Upper lobe of left lung (tissue), 6 donors: Measurements from ENCODE around the gene SDK1. TPM values are rescaled to one million over a fixed set of nuclear protein-coding genes. Genes with fewer than 3 reads are reported as not detected.

Experiments used
- ATAC-seq, 2 donors: fragments of 200-7000 bp; cut with Tn5 transposase; one replicate each; pipeline ENCODE4 v1.9.1; 2022; ENCODE audit warnings: mild to moderate bottlenecking in 2 of 2, moderate library complexity in 2 of 2; ENCODE audit not compliant: low FRiP score in 2 of 2
- DNase-seq, 2 donors: peaks; one replicate each; pipeline ENCODE4 v3.0.0-alpha.2; 2019 to 2020
- H3K27ac ChIP-seq, 4 donors: fragments of 200-600 bp; sonication (generic); one replicate each; pipeline ENCODE4 v1.5.1; 2016 to 2019
- H3K27me3 ChIP-seq, 4 donors: fragments of 200-600 bp; sonication (generic); one replicate each; pipeline ENCODE4 v1.5.1; 2017 to 2019
- H3K36me3 ChIP-seq, 4 donors: fragments of 200-600 bp; sonication (generic); one replicate each; pipeline ENCODE4 v1.5.1; 2016 to 2019
- H3K4me1 ChIP-seq, 4 donors: fragments of 200-600 bp; sonication (generic); one replicate each; pipeline ENCODE4 v1.5.1; 2018 to 2019
- H3K4me3 ChIP-seq, 4 donors: fragments of 200-600 bp; sonication (generic); one replicate each; pipeline ENCODE4 v1.5.1; 2017 to 2019; ENCODE audit warnings: mild to moderate bottlenecking in 2 of 4, moderate library complexity in 1 of 4
- H3K9me3 ChIP-seq, 4 donors: fragments of 200-600 bp; sonication (generic); one replicate each; pipeline ENCODE4 v1.5.1; 2018 to 2019
- CTCF ChIP-seq, 6 experiments: fragments of 450-650 bp in 4 of 6; fragments of 200-600 bp in 2 of 6; sonication (generic) in 2 of 6; IDR thresholded peaks; one replicate each; pipeline ENCODE4 v1.5.1; 2016 to 2019; ENCODE audit warnings: antibody characterized with exemption in 6 of 6
- EP300 ChIP-seq, 4 donors: sonication (generic); formaldehyde crosslinking; IDR thresholded peaks; one replicate each; pipeline ENCODE4 v1.5.1; 2017; ENCODE audit warnings: antibody characterized with exemption in 4 of 4, control low read depth in 2 of 4
- POLR2A ChIP-seq, 4 donors: fragments of 450-650 bp; IDR thresholded peaks; one replicate each; pipeline ENCODE4 v1.5.1; 2016 to 2017; ENCODE audit warnings: antibody characterized with exemption in 4 of 4, mild to moderate bottlenecking in 2 of 4
- POLR2AphosphoS5 ChIP-seq, 2 donors: sonication (generic); formaldehyde crosslinking; IDR thresholded peaks; one replicate each; pipeline ENCODE4 v1.5.1; 2017; ENCODE audit warnings: antibody characterized with exemption in 2 of 2
- WGBS, 2 donors: methylation state at CpG; one replicate each; pipeline ENCODE4 v1.1.5; 2017 to 2018; 5-methylcytosine and 5-hydroxymethylcytosine counted together
- total RNA-seq, 6 donors: library from RNA; depleted of rRNA in 4 of 6; stranded (reverse); fragments of >200 nt in 4 of 6; gene quantifications; one replicate each; pipeline versions ENCODE4 v1.1.0 to v1.2.1, GENCODE V29; 2016 to 2021
- donor health status: DM: no; HTN: no; CAD: no; lungs with moderate emphysema.
- donor health status: DM: no; HTN: yes; CAD: no; lungs with severe emphysema.

The SDK1 gene
- total RNA-seq, 6 donors from 2014 or later = 9.3 to 90.1 (median 11.8) TPM

DNA sequence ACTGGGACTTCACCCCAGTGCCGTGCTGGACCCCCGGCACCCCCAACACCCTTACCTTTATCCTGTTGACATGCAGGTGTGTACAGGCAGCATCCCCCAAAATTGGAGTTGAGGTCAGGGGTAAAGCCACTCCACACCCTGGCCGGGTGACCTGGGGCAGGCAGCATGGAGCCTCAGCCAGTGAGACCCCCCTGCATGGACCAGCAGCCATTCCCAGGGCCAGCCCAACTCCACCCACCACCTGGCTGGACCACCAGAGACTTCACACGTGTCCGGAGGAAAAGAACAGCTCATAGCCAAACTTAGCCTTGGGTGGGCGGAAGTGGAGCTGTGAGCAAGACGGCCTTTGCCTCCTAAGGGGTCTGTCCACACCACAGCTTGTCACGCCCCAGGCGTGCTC, 968.0 kb downstream of the SDK1 start:
- DNase-seq (peak in 1 of 2 donors; percentile 38), ATAC-seq (no peak)
- TF ChIP-seq EP300 (IDR thresholded peaks at IDR 0.05) = no peak
- TF ChIP-seq POLR2A (IDR thresholded peaks at IDR 0.05) = no peak
- TF ChIP-seq CTCF (IDR thresholded peaks at IDR 0.05) = no peak
- no peak for TF ChIP-seq POLR2AphosphoS5 (IDR thresholded peaks at IDR 0.05)
- no peak overlapping the region for H3K27ac ChIP-seq
- no peak overlapping the region for H3K4me3 ChIP-seq
- H3K36me3 ChIP-seq = no peaks in the 10 kb centered on the region
- WGBS, 2 donors = 81 to 95% methylated on average over 8 to 9 of the region's 9 CpGs
- H3K4me1 ChIP-seq = no peaks in the 10 kb centered on the region
- H3K9me3 ChIP-seq = peaks cover 0 to 2% (median 0%) of the 10 kb centered on the region in 4 donors
- no peaks in the 10 kb centered on the region for H3K27me3 ChIP-seq

DNA sequence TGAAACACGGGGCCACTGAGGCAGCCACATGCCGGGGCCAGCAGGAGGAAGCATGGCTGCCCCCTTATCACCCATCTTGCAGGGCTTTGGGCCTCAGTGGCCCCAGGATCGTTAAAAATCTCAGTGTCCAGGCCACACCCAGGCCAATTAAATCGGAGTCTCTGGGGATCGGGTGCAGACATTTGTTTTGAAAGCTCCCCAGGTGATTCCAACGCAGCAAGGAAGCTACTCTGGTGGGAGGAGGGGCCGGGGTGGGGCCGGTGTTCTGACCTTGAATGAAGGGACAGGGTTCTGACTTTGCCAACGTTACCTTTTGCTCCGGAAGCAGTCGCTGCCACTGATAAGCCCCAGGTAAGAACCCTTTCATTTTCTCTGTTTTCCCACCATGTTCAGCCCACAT, 968.7 kb downstream of the SDK1 start:
- TF ChIP-seq POLR2AphosphoS5 (IDR thresholded peaks at IDR 0.05) (no peak), POLR2A (IDR thresholded peaks at IDR 0.05) (no peak), EP300 (IDR thresholded peaks at IDR 0.05) (no peak), CTCF (IDR thresholded peaks at IDR 0.05) (no peak)
- Histone ChIP-seq H3K27ac (no peak overlapping the region), H3K9me3 (peaks cover 0 to 3% (median 0%) of the 10 kb centered on the region in 4 donors), H3K36me3 (no peaks in the 10 kb centered on the region), H3K4me3 (no peak overlapping the region), H3K27me3 (no peaks in the 10 kb centered on the region), H3K4me1 (no peaks in the 10 kb centered on the region)
- no peak for ATAC-seq
- WGBS, 2 donors = 80 to 83% methylated on average over 8 to 10 of the region's 11 CpGs
- no peak for DNase-seq

GRCh38 chr7:4270268-4270667, 969.2 kb downstream of the SDK1 start:
- no peak for TF ChIP-seq POLR2AphosphoS5 (IDR thresholded peaks at IDR 0.05)
- TF ChIP-seq CTCF (IDR thresholded peaks at IDR 0.05) = no peak
- no peak for TF ChIP-seq POLR2A (IDR thresholded peaks at IDR 0.05)
- TF ChIP-seq EP300 (IDR thresholded peaks at IDR 0.05) = no peak
- ATAC-seq (no peak), DNase-seq (no peak)
- Histone ChIP-seq H3K27me3 (no peaks in the 10 kb centered on the region), H3K4me1 (no peaks in the 10 kb centered on the region), H3K27ac (no peak overlapping the region), H3K9me3 (peaks cover 0 to 3% (median 0%) of the 10 kb centered on the region in 4 donors), H3K4me3 (no peak overlapping the region), H3K36me3 (no peaks in the 10 kb centered on the region)
- WGBS, 2 donors = 78 to 96% methylated on average over 12 of the region's 12 CpGs

- H3K4me1 ChIP-seq = no peaks in the 10 kb centered on the region
- DNase-seq (peak in 1 of 2 donors; percentile 44), ATAC-seq (no peak)
- no peak overlapping the region for H3K27ac ChIP-seq
- H3K36me3 ChIP-seq = no peaks in the 10 kb centered on the region
- no peaks in the 10 kb centered on the region for H3K27me3 ChIP-seq
- peaks cover 0 to 3% (median 0%) of the 10 kb centered on the region in 4 donors for H3K9me3 ChIP-seq
- TF ChIP-seq CTCF (IDR thresholded peaks at IDR 0.05) = no peak
- no peak for TF ChIP-seq EP300 (IDR thresholded peaks at IDR 0.05)
- TF ChIP-seq POLR2A (IDR thresholded peaks at IDR 0.05) = no peak
- no peak for TF ChIP-seq POLR2AphosphoS5 (IDR thresholded peaks at IDR 0.05)
- H3K4me3 ChIP-seq = no peak overlapping the region
- WGBS, 2 donors = 74 to 86% methylated on average over 11 to 13 of the region's 13 CpGs
Observed at GRCh38 chr7:4270941-4271715, 970.1 kb downstream of the SDK1 start.

GRCh38 chr7:4271716-4272015, 970.6 kb downstream of the SDK1 start:
- no peak overlapping the region for H3K27ac ChIP-seq
- peaks cover 0 to 3% (median 0%) of the 10 kb centered on the region in 4 donors for H3K9me3 ChIP-seq
- TF ChIP-seq POLR2AphosphoS5 (IDR thresholded peaks at IDR 0.05) = no peak
- TF ChIP-seq POLR2A (IDR thresholded peaks at IDR 0.05) = no peak
- no peak for TF ChIP-seq CTCF (IDR thresholded peaks at IDR 0.05)
- no peak for TF ChIP-seq EP300 (IDR thresholded peaks at IDR 0.05)
- no peaks in the 10 kb centered on the region for H3K36me3 ChIP-seq
- H3K4me1 ChIP-seq = no peaks in the 10 kb centered on the region
- H3K4me3 ChIP-seq = no peak overlapping the region
- peak in 1 of 2 donors; percentile 38 for DNase-seq
- no peak for ATAC-seq
- WGBS, 2 donors = 77 to 92% methylated on average over 6 to 10 of the region's 10 CpGs
- no peaks in the 10 kb centered on the region for H3K27me3 ChIP-seq
